GM21717 (cell line): ENCODE results near the gene TCTN3.
"Not testable (repeated sequence)": the region's sequence is repeated elsewhere in the genome, so short reads cannot be mapped to it uniquely, and the experiment has no call there.

Experiments used
- ATAC-seq: cut with Tn5 transposase; IDR thresholded peaks from one replicate; pipeline ENCODE4 v1.9.1; 2021; ENCODE audit warnings: mild to moderate bottlenecking, moderate library complexity; ENCODE audit not compliant: unreplicated experiment

TCTN3 gene

GRCh38 chr10:95693668-95694534 lies at the start of gene TCTN3:
Gene TCTN3 (minus strand): TSS chr10:95693927. CDS start chr10:95693899, 28 bp downstream.
- ATAC-seq = peak; percentile 98

- no peak for ATAC-seq
Measured at GRCh38 chr10:95742962-95743535, 49.3 kb upstream of the TCTN3 start.

- ATAC-seq = no peak
Measured at GRCh38 chr10:95742485-95742884, 48.8 kb upstream of the TCTN3 start.

- ATAC-seq = peak; percentile 72
Measured at GRCh38 chr10:95741807-95742467, 48.2 kb upstream of the TCTN3 start.

GRCh38 chr10:95739056-95739455 lies 45.3 kb upstream of the TCTN3 start:
- no peak for ATAC-seq

GRCh38 chr10:95732907-95733306 lies 39.2 kb upstream of the TCTN3 start:
- ATAC-seq = not testable (repeated sequence)

GRCh38 chr10:95730233-95730632 lies 36.5 kb upstream of the TCTN3 start:
- no peak for ATAC-seq

- ATAC-seq = no peak
Measured at GRCh38 chr10:95729323-95730055, 35.8 kb upstream of the TCTN3 start.

GRCh38 chr10:95728526-95728925 lies 34.8 kb upstream of the TCTN3 start:
- ATAC-seq = no peak

GRCh38 chr10:95722496-95722895 lies 28.8 kb upstream of the TCTN3 start:
- not testable (repeated sequence) for ATAC-seq

GRCh38 chr10:95720745-95721144 lies 27.0 kb upstream of the TCTN3 start:
- ATAC-seq = not testable (repeated sequence)

- no peak for ATAC-seq
Measured at GRCh38 chr10:95716866-95717265, 23.1 kb upstream of the TCTN3 start.

GRCh38 chr10:95716466-95716865 lies 22.7 kb upstream of the TCTN3 start:
- ATAC-seq = no peak

GRCh38 chr10:95711492-95711891 lies 17.8 kb upstream of the TCTN3 start:
- no peak for ATAC-seq

GRCh38 chr10:95706990-95707389 lies 13.3 kb upstream of the TCTN3 start:
- ATAC-seq = no peak

- no peak for ATAC-seq
Measured at GRCh38 chr10:95706573-95706972, 12.8 kb upstream of the TCTN3 start.

- no peak for ATAC-seq
Measured at GRCh38 chr10:95698415-95698814, 4.7 kb upstream of the TCTN3 start.

- no peak for ATAC-seq
Measured at GRCh38 chr10:95697429-95697828, 3.7 kb upstream of the TCTN3 start.

- no peak for ATAC-seq
Measured at GRCh38 chr10:95694665-95695064, 938 bp upstream of the TCTN3 start.

- ATAC-seq = no peak
Measured at GRCh38 chr10:95693071-95693667, 558 bp downstream of the TCTN3 start.

- no peak for ATAC-seq
Measured at GRCh38 chr10:95691281-95691680, 2.4 kb downstream of the TCTN3 start.
